ENCODE measurements around the gene CLNK. TPM values are rescaled to one million over a fixed set of nuclear protein-coding genes. Genes with fewer than 3 reads are reported as not detected.

The CLNK gene
- total and polyA plus RNA-seq, 2 of the 13 experiments (the other 11 are each of a cell fraction or from before 2014, with no cell fraction given) = not detected

GRCh38 chr4:10733481-10734062 lies 49.0 kb upstream of the CLNK start (continued):
- TF ChIP-seq, protein P1, sequence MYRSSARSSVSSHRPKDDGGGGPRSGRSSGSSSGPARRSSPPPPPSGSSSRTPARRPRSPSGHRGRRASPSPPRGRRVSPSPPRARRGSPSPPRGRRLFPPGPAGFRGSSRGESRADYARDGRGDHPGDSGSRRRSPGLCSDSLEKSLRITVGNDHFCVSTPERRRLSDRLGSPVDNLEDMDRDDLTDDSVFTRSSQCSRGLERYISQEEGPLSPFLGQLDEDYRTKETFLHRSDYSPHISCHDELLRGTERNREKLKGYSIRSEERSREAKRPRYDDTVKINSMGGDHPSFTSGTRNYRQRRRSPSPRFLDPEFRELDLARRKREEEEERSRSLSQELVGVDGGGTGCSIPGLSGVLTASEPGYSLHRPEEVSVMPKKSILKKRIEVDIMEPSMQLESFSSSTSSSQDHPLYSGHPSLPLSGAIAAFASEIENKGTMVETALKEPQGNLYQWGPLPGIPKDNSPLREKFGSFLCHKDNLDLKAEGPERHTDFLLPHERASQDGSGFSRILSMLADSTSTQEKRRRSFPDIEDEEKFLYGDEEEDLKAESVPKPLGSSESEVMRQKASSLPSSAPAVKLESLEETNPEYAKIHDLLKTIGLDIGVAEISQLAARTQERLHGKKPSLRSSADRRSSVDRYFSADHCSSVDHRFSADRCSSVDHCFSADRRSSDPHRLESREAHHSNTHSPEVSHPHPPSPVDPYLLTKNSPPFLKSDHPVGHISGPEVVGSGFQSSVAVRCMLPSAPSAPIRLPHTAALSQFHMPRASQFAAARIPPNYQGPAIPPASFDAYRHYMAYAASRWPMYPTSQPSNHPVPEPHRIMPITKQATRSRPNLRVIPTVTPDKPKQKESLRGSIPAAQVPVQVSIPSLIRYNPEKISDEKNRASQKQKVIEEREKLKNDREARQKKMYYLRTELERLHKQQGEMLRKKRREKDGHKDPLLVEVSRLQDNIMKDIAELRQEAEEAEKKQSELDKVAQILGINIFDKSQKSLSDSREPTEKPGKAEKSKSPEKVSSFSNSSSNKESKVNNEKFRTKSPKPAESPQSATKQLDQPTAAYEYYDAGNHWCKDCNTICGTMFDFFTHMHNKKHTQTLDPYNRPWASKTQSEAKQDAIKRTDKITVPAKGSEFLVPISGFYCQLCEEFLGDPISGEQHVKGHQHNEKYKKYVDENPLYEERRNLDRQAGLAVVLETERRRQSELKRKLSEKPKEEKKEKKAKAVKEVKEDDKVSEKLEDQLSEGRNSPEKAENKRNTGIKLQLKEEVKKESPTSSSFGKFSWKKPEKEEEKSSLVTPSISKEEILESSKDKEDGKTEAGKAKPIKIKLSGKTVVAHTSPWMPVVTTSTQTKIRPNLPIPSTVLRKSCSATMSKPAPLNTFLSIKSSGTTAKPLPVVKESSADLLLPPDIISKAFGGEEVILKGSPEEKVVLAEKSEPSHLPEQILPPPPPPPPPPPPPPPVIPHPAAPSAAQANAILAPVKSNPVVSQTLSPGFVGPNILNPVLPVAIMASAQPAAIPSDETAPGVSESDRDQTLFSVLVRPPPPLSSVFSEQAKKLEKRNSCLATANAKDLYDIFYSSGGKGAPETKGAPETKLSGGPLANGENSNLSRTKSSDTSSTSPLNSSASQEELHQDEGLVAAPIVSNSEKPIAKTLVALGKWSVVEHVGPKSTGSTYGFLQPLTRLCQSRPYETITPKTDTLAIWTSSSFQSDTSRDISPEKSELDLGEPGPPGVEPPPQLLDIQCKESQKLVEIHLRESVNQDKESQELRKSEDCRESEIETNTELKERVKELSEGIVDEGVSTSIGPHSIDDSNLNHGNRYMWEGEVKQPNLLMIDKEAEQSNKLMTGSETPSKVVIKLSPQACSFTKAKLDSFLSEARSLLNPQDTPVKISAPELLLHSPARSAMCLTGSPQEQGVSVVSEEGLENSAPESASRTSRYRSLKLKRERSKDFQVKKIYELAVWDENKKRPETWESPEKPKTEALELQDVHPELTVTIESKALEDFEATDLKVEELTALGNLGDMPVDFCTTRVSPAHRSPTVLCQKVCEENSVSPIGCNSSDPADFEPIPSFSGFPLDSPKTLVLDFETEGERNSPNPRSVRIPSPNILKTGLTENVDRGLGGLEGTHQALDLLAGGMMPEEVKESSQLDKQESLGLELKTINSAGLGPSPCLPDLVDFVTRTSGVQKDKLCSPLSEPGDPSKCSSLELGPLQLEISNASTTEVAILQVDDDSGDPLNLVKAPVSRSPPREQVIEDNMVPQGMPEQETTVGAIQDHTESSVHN (CRISPR knock-in tag; IDR thresholded peaks at IDR 0.05) = no peak
- no peak for TF ChIP-seq POLR2AphosphoS2 (IDR thresholded peaks at IDR 0.05; ENCODE audit: low read depth, low read length)
- TF ChIP-seq HMGXB3 (CRISPR knock-in tag; IDR thresholded peaks at IDR 0.05; ENCODE audit: borderline replicate concordance) = no peak
